Endothelial cell of umbilical vein (primary cell): ENCODE results near the gene CD44. TPM values are rescaled to one million over a fixed set of nuclear protein-coding genes. Genes with fewer than 3 reads are reported as not detected.

Source experiments
- BruUV-seq: library from RNA; stranded (reverse); fragments of 400-500 nt; replicated peaks from 2 replicates; lab custom pipeline; 2021; lab: Mats Ljungman, UMichigan
- CTCF ChIA-PET: fragments of 300-600, 350-600 bp; sonication (Branson Sonifier 250); formaldehyde crosslinking; loops from one replicate; lab custom pipeline; 2021; ENCODE audit warnings: antibody characterized with exemption, inconsistent platforms; lab: Charles Lee
- POLR2A ChIA-PET: fragments of 300-600, 350-600 bp; sonication (Branson Sonifier 250); formaldehyde crosslinking; loops from one replicate; lab custom pipeline; 2021; ENCODE audit warnings: antibody characterized with exemption, inconsistent platforms; lab: Charles Lee
- DNase-seq: peaks from one replicate; pipeline ENCODE4 v3.0.0-alpha.2; 2011; ENCODE audit warnings: low read depth, low spot score
- FAIRE-seq: peaks from 2 replicates; lab custom pipeline; 2011; peaks lifted over from hg19 to GRCh38; lab: Jason Lieb, UNC
- H2AFZ ChIP-seq: 2 replicates; pipeline ENCODE4 v1.6.0; 2012; ENCODE audit warnings: low read depth, low read length, control low read depth, inconsistent platforms
- H3K27ac ChIP-seq: 2 replicates; pipeline ENCODE4 v1.5.1; 2011; ENCODE audit warnings: low read depth, mild to moderate bottlenecking, control low read depth, low read length, moderate library complexity; ENCODE audit not compliant: insufficient read depth
- H3K27me3 ChIP-seq, 2 experiments: 2 replicates each; pipeline versions ENCODE4 v1.6.0 to v1.6.1; 2011; ENCODE audit warnings: low read length in 2 of 2, mixed read lengths in 1 of 2; ENCODE audit not compliant: control insufficient read depth in 2 of 2, insufficient read depth in 2 of 2
- H3K36me3 ChIP-seq, 2 experiments: 2 replicates in 1 of 2; 3 replicates in 1 of 2; pipeline ENCODE4 v1.5.1; 2011; ENCODE audit warnings: low read length in 2 of 2, mild to moderate bottlenecking in 1 of 2, moderate library complexity in 1 of 2; ENCODE audit not compliant: control insufficient read depth in 2 of 2, insufficient read depth in 2 of 2; ENCODE audit errors: extremely low read depth in 1 of 2
- H3K4me1 ChIP-seq: 3 replicates; pipeline ENCODE4 v1.5.1; 2011; ENCODE audit warnings: mild to moderate bottlenecking, low read length; ENCODE audit not compliant: control insufficient read depth, insufficient read depth; ENCODE audit errors: extremely low read depth
- H3K4me2 ChIP-seq: 2 replicates; pipeline ENCODE4 v1.6.1; 2011; ENCODE audit warnings: low read length, control low read depth, mixed read lengths; ENCODE audit not compliant: insufficient read depth
- H3K4me3 ChIP-seq, 3 experiments: fragments of 200-600 bp in 1 of 3; sonication (generic), shearing (Covaris generic) in 1 of 3; replicated peaks in 1 of 3; 2 replicates each; pipeline ENCODE4 v1.5.1; 2011 to 2016; ENCODE audit warnings: control low read depth in 3 of 3, low read length in 3 of 3, mild to moderate bottlenecking in 2 of 3, inconsistent platforms in 1 of 3, low read depth in 1 of 3, moderate library complexity in 1 of 3; ENCODE audit not compliant: insufficient read depth in 1 of 3
- H3K79me2 ChIP-seq: 2 replicates; pipeline ENCODE4 v1.6.0; 2012; ENCODE audit warnings: low read length, inconsistent platforms; ENCODE audit not compliant: control insufficient read depth, insufficient read depth
- H3K9ac ChIP-seq: replicated peaks from 2 replicates; pipeline ENCODE3; 2011; ENCODE audit warnings: low read length, control low read depth; ENCODE audit not compliant: insufficient read depth; ENCODE audit errors: extremely low read depth
- H3K9me1 ChIP-seq: replicated peaks from 3 replicates; pipeline ENCODE4 v1.6.0; 2011; ENCODE audit warnings: mild to moderate bottlenecking, low read length; ENCODE audit not compliant: control insufficient read depth, insufficient read depth; ENCODE audit errors: extremely low read depth
- H3K9me3 ChIP-seq: replicated peaks from 2 replicates; pipeline ENCODE4 v1.5.1; 2012; ENCODE audit warnings: low read length, inconsistent platforms; ENCODE audit not compliant: control insufficient read depth, insufficient read depth
- H4K20me1 ChIP-seq: replicated peaks from 2 replicates; pipeline ENCODE3; 2011; ENCODE audit warnings: mild to moderate bottlenecking, low read length; ENCODE audit not compliant: control insufficient read depth, insufficient read depth; ENCODE audit errors: extremely low read depth
- EZH2 ChIP-seq: IDR thresholded peaks from 2 replicates; pipeline ENCODE4 v1.6.1; 2012; ENCODE audit warnings: borderline replicate concordance, low read depth, mild to moderate bottlenecking, moderate library complexity, low read length, inconsistent platforms; ENCODE audit not compliant: severe bottlenecking
- JUN ChIP-seq: IDR thresholded peaks from 2 replicates; pipeline ENCODE4 v1.6.1; 2011; ENCODE audit warnings: borderline replicate concordance, low read depth; ENCODE audit not compliant: insufficient read length, insufficient read depth
- MAX ChIP-seq: IDR thresholded peaks from 2 replicates; pipeline ENCODE4 v1.6.1; 2011; ENCODE audit not compliant: insufficient read depth, insufficient read length
- MYC ChIP-seq: IDR thresholded peaks from one replicate; pipeline ENCODE4 v1.6.1; 2011; ENCODE audit warnings: mild to moderate bottlenecking, low read depth, low read length
- POLR2A ChIP-seq: IDR thresholded peaks from 2 replicates; pipeline ENCODE4 v1.6.1; 2012; ENCODE audit warnings: low read depth, mild to moderate bottlenecking, control low read depth, low read length
- POLR2AphosphoS5 ChIP-seq: IDR thresholded peaks from 2 replicates; pipeline ENCODE4 v1.6.1; 2012; ENCODE audit warnings: low read depth, mild to moderate bottlenecking, control low read depth, low read length, moderate library complexity; ENCODE audit not compliant: insufficient read depth
- dilution Hi-C: fragments of 300-500 bp; cut with MboI; formaldehyde crosslinking; loops from one replicate; pipeline ENCODE4 v1.15.0; 2019; ENCODE audit warnings: low sequenced_read_pairs; ENCODE audit not compliant: extremely low pct_ligation_motif_present
- intact Hi-C: fragments of 100-400 bp; cut with micrococcal nuclease; formaldehyde crosslinking; loops from one replicate; pipeline ENCODE4 v1.10.0; 2022
- polyA plus RNA-seq, 4 experiments: library from polyadenylated mRNA; depleted of rRNA in 3 of 4; stranded (reverse) in 3 of 4; unstranded in 1 of 4; fragments of >200 nt; gene quantifications; 2 replicates each; pipeline versions ENCODE4 v1.2.1 to v1.2.3, GENCODE V29; 2011 to 2012; ENCODE audit warnings: missing spikeins in 1 of 4
- total RNA-seq: library from RNA; stranded (reverse); gene quantifications from 2 replicates; pipeline ENCODE4 v1.2.3, GENCODE V29; 2021
- TF ChIP-seq, protein P1 (sequence below), 2 donors: IDR thresholded peaks; 1 replicate in 1 of 2; 2 replicates in 1 of 2; pipeline ENCODE4 v1.5.1; 2011; ENCODE audit warnings: low read length in 2 of 2, mild to moderate bottlenecking in 2 of 2, moderate library complexity in 2 of 2, control low read depth in 1 of 2, inconsistent platforms in 1 of 2, low read depth in 1 of 2; ENCODE audit not compliant: insufficient read depth in 1 of 2; ENCODE audit errors: extremely low read depth in 1 of 2

The CD44 gene
- total and polyA plus RNA-seq, 2 donors (not counting 3 experiments of a cell fraction or from before 2014, with no cell fraction given): 25.5 to 26.3 TPM

DNA sequence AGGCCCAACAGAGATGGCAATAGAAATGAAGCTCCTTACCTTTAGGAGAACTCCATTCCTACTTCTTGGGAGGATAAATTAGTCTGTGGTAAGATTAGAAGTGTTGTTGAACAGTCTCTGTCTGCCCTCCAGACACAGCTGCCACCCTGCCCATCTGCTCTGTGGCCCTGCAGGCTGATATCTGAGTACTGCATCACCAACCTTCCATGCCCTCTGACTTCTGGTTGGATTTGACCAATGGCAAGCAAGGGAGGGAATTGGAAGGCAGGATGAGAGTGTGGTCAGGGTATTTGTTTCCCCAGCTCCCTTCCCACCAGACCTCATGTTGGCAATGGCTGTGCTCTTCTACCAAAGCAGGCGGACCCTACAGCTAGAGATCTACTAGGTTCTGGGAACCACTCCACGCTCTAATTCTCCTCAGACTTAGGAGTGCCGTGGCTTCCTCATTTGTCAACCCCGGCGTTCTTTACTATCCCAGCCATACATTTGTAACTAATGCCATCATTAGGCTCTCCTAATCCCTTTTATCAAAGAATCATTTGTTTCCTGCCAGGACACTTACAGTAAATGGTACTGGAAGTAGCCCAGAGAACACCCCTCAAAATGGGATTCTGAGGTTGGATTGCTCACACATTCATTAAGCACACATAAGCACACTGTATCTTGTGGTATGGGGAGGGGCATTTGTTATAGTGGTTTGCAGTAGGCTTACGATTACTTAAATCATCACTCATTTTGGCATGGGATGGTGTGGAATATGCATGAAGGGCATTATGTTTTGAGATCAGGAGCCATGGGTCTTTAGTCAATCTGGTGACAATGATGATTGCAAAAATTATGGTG, 35.4 kb upstream of the CD44 start:
- POLR2A ChIA-PET: no interaction called here
- Histone ChIP-seq H3K27ac (no peak overlapping the region), H3K27me3 (peaks cover 0 to 9% of the 10 kb centered on the region in 2 experiments), H3K36me3 (no peaks in the 10 kb centered on the region), H3K4me3 (no peak overlapping the region), H3K9me1 (no peaks in the 10 kb centered on the region), H3K9ac (no peak overlapping the region), H4K20me1 (no peaks in the 10 kb centered on the region), H3K4me1 (no peaks in the 10 kb centered on the region), H3K9me3 (no peaks in the 10 kb centered on the region), H3K79me2 (no peaks in the 10 kb centered on the region), H2AFZ (no peak overlapping the region), H3K4me2 (no peak overlapping the region)
- DNase-seq: no peak
- dilution Hi-C loops (no loop called here), intact Hi-C loops (no loop called here)
- no TSS peak for BruUV-seq
- TF ChIP-seq EZH2: no peak
- CTCF ChIA-PET: interaction anchor here (1.7 kb wide), 1 partner anchor 42 kb away, joined by 3 read pairs; no protein-coding TSS in a partner anchor
- FAIRE-seq: no peak

DNA sequence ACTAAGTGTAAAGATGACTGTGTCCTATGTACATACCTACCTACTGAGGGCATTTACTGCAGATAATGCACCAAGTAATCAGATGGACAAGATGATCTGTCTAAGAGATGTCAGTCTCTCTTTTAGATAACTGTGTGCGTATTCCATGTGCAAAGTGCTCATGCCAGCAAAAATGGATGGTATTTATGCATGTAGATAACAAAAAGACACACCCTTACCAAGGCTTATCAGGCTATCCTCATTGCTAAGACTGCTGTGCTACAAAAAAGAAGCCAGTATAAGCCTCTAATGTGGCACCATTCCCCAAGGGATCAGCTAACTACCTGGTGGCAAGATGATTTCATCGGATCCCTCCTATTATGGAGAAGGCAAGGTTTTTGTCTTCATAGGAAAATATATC, 34.3 kb upstream of the CD44 start:
- dilution Hi-C loops (no loop called here), intact Hi-C loops (no loop called here)
- TF ChIP-seq POLR2A: no peak
- no peak for TF ChIP-seq POLR2AphosphoS5
- no peak for TF ChIP-seq JUN
- TF ChIP-seq, protein P1, sequence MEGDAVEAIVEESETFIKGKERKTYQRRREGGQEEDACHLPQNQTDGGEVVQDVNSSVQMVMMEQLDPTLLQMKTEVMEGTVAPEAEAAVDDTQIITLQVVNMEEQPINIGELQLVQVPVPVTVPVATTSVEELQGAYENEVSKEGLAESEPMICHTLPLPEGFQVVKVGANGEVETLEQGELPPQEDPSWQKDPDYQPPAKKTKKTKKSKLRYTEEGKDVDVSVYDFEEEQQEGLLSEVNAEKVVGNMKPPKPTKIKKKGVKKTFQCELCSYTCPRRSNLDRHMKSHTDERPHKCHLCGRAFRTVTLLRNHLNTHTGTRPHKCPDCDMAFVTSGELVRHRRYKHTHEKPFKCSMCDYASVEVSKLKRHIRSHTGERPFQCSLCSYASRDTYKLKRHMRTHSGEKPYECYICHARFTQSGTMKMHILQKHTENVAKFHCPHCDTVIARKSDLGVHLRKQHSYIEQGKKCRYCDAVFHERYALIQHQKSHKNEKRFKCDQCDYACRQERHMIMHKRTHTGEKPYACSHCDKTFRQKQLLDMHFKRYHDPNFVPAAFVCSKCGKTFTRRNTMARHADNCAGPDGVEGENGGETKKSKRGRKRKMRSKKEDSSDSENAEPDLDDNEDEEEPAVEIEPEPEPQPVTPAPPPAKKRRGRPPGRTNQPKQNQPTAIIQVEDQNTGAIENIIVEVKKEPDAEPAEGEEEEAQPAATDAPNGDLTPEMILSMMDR (IDR thresholded peaks at IDR 0.05; ENCODE audit: extremely low read depth in 1 of 2, insufficient read depth in 1 of 2, low read depth in 1 of 2, low read length in 2 of 2): no peak
- no peak for TF ChIP-seq MAX
- TF ChIP-seq MYC: no peak
- Histone ChIP-seq H3K9ac (no peak overlapping the region), H3K27ac (no peak overlapping the region), H2AFZ (no peak overlapping the region), H3K9me1 (no peaks in the 10 kb centered on the region), H3K4me1 (no peaks in the 10 kb centered on the region), H3K4me2 (no peak overlapping the region), H3K4me3 (no peak overlapping the region), H3K9me3 (no peaks in the 10 kb centered on the region), H3K27me3 (peaks cover 0 to 9% of the 10 kb centered on the region in 2 experiments), H4K20me1 (no peaks in the 10 kb centered on the region), H3K79me2 (no peaks in the 10 kb centered on the region), H3K36me3 (no peaks in the 10 kb centered on the region)
- DNase-seq (no peak), FAIRE-seq (no peak)
- CTCF ChIA-PET: no interaction called here
- POLR2A ChIA-PET: no interaction called here
- BruUV-seq: no TSS peak
